Activated T-cell treated with anti-CD3 and anti-CD28 coated beads, Interleukin-2, amount 50 U/mL, for 48 hours (primary cell): Measurements from ENCODE around the gene CDC34.
A peak's percentile ranks its signal among the peaks of the same experiment; 100 is the strongest.

ENCODE experiments used
- DNase-seq, 2 experiments: peaks; one replicate each; pipeline ENCODE4 v3.0.0-alpha.2; 2020

CDC34 gene

GRCh38 chr19:497869-498510, 33.6 kb upstream of the CDC34 start:
- no peak for DNase-seq

- no peak for DNase-seq
These were observed 33.1 kb upstream of the CDC34 start for GRCh38 chr19:498511-498891.

GRCh38 chr19:498977-499623, 32.5 kb upstream of the CDC34 start:
- no peak for DNase-seq

- no peak for DNase-seq
These were observed 29.9 kb upstream of the CDC34 start for GRCh38 chr19:501646-502045.

GRCh38 chr19:504616-505015, 26.9 kb upstream of the CDC34 start:
- no peak for DNase-seq

GRCh38 chr19:506404-507285, 24.9 kb upstream of the CDC34 start:
- peak; percentile 93 to 96 for DNase-seq

- peak; percentile 91 to 92 for DNase-seq
These were observed 24.0 kb upstream of the CDC34 start, which contains the start of gene TPGS1 for GRCh38 chr19:507286-508203. TSS of gene TPGS1 (plus strand) at chr19:507497. CDS start at chr19:507507, 10 bp downstream.

- no peak for DNase-seq
These were observed 23.1 kb upstream of the CDC34 start for GRCh38 chr19:508204-509150.

- peak; percentile 98 for DNase-seq
These were observed 20.9 kb upstream of the CDC34 start for GRCh38 chr19:510606-511100.

- DNase-seq: peak; percentile 79 to 85
These were observed 20.3 kb upstream of the CDC34 start for GRCh38 chr19:511101-511851.

- no peak for DNase-seq
These were observed 18.8 kb upstream of the CDC34 start for GRCh38 chr19:512547-513365.

- no peak for DNase-seq
These were observed 18.0 kb upstream of the CDC34 start for GRCh38 chr19:513368-514165.

GRCh38 chr19:514166-514663, 17.3 kb upstream of the CDC34 start:
- no peak for DNase-seq

GRCh38 chr19:517721-518597, 13.6 kb upstream of the CDC34 start:
- DNase-seq: no peak

- peak; percentile 61 to 74 for DNase-seq
These were observed 12.8 kb upstream of the CDC34 start for GRCh38 chr19:518598-519231.

GRCh38 chr19:519449-519865, 12.1 kb upstream of the CDC34 start:
- no peak for DNase-seq

GRCh38 chr19:522726-523125, 8.8 kb upstream of the CDC34 start:
- DNase-seq: no peak
